Neural cell (in vitro differentiated cells): Measurements from ENCODE around the gene SULT1C3. TPM values are rescaled to one million over a fixed set of nuclear protein-coding genes. Genes with fewer than 3 reads are reported as not detected.

ENCODE experiments used
- polyA plus RNA-seq: library from polyadenylated mRNA; depleted of rRNA; stranded (reverse); fragments of >200 nt; gene quantifications from 2 replicates; pipeline ENCODE4 v1.2.3, GENCODE V29; 2014

SULT1C3 gene
- polyA plus RNA-seq, 1 donor from 2014 or later, result not detected

Other genes starting within 250 kb of the SULT1C3 start
- gene SULT1C2, start 48.9 kb downstream of the SULT1C3 start, polyA plus RNA-seq, result 0.12 TPM in 1 of 2 replicates, not detected in the other
- not detected in 2 replicates for gene SULT1C4, start 138.0 kb downstream of the SULT1C3 start, polyA plus RNA-seq
- 18.6 and 23.6 TPM in 2 replicates for gene GCC2, start 209.2 kb downstream of the SULT1C3 start, polyA plus RNA-seq